Activated gamma-delta T cell treated with anti-CD3 and anti-CD28 coated beads, Interleukin-2, amount 50 U/mL, for 16 hours (primary cell): Measurements from ENCODE around the gene KLHL2.
"Not testable (repeated sequence)": the region's sequence is repeated elsewhere in the genome, so short reads cannot be mapped to it uniquely, and the experiment has no call there.

Source experiments
- DNase-seq: peaks from one replicate; pipeline ENCODE4 v3.0.0-alpha.2; 2020; ENCODE audit warnings: low read depth

Gene KLHL2

DNA sequence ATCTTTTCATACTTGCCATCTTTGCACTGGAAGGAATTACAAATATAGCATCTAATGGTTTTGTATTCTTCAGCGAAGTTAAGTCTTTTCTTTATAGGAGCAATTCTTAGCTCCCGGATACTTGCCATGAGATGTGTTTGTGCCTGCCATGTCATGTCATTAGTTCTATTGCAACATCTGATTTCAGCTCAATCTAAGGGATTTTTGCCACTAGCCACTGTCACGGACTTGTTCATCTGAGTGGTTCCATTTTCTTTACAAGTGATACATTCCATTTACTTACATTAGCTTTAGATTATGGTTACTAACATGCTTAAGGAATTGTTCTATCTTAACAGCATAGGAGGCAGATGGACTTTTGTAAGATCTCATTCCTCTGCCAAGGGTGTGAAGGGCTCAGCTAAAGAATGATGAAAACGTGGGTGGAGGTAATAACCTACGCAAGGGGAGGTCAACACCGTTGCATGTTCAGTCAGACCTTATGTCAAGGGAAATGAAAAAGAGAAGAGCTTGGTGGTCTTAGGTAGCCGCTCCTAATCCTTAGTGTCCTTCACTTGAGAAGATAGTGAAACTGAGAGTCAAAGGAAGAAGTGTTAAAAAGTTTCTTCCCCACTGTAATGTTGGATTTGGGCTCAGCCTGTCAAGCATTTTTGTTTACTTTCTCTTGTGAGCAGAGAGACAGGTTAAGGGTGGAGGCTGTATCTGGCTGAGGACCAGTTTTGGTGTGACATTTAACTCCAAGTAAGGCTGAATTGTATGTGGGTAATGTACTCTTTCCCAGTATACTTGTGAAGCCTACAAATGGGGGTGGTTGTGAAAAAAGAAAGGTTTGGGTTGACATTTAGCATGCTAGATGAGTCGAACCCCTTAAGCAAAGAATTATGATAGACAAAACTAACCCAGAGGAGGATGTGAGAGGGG is 3.6 kb upstream of the KLHL2 start:
- no peak for DNase-seq

DNA sequence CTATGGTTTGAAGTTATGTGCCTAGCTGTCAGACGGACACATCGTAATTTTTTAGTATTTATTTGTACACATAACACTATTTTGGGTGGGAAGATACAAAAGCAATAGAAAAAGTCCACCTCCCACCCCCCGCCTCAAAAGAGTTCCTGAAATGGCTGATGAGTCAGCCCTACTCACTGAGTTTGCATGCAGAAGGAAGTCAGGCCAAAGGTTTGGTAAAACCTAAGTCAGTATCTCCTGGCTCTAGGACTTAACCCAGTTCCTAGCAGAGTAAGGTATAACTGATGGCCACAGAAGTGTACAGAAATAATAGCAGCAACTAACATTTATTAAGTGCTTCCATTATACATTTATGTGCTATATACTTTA is 2.9 kb upstream of the KLHL2 start:
- no peak for DNase-seq

DNA sequence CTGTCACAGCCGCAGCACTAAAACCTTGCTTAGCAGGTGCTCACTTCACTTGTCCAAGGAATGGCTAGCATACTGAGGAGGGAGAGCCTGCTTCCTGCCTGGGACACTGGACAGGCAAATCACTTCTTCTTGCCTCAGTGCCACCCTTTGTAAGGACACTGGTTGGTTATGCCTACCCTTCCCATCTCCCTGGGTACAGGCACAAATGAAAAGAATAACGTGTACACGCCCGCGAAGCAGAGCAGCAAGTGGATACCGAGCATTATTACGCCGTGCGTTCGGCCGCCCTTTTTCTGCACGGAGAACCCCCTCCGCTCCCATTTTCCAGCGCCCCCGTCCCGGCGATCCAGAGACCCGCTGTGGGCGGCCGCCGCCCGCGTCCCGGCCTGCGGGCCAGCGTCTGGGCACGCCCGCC is 338 bp upstream of the KLHL2 start:
- no peak for DNase-seq

DNA sequence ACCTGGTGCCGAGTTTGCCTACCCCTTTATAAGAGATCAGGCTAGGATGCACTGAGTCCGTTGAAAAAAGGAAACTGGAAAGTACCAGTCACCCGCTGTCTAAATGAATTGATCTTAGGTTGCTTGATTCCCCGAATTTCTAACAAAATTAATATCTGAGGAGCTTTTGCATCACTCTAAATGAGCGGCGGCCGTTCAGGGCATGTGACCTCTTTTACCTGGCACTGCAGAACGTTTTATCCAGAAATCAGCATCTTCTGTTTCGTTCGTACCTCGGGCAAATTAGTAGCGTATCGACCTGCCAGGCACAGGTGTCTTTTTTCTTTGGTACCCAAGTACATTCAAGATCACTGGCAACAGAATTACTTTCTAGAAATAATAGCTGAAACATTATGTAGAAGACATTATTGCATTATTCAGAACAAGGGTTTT is 876 bp downstream of the KLHL2 start:
- no peak for DNase-seq

DNA sequence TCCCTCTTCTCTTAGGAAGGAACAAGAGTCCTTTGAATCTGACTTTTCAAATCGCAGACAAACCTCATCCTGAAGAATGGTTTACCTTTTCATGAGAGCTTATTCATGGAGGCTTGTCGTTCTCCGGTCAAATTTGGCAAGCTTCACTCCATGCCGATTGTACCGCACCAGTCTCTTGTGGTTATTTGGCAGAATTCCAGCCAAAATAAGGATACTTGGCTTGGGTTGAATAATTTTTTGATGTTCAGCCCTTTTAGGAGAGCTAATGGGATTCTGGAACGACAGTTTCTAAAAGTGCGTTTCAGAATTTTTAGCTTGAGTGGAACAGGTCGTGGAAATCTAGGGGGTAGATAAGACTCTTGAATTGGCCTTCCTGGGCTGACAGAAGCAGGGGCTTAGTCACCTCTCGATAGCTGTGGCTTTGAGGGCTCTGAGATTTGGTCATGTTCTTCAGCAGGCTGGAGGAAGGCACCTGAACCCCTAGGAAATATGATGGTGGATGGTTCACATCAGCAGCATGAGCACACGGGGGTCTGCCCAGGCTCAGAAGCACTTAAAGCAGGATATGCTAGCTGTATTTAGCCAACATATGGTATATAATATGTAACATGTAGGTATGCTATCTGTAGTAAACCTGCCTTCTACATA is 1.5 kb downstream of the KLHL2 start:
- DNase-seq, result no peak

DNA sequence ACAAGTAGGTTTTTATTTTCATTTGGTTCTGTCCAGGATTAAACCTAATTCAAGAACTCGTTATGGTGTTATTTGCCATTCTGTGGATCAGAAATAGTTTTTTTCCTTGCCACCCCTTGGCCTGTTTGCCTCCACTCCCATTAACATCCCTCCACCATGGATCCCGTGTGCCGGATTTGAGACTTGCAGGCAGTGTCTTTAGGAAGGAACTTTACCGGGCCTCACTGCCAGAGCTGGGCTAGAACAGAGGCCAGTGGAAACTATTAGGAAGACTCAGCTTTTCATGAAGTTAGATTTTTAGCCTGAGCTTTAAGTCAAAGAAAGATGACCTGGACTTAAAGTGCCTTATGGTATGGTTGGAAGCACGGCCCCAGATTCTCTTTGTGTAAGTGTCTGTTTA is 2.4 kb downstream of the KLHL2 start:
- DNase-seq, result no peak

DNA sequence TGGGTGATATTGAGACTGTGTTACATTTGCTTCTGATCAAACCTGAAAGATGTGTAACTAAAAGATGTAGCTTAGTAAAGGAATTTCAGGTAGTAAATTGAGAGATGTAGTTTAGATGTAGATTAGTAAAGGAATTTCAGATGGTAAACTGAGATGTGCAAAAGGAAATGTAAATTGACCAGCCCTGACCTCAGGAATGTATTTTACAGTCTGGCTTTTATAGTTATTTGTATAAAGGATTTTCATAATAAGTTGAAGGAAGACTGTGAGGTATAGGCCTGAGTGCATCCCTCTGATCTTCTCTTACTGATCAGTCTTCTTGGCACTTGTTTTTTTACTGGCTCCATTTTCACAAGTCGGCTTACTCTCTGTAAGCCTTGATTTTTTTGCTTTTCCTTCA is 3.2 kb downstream of the KLHL2 start:
- DNase-seq, result no peak

DNA sequence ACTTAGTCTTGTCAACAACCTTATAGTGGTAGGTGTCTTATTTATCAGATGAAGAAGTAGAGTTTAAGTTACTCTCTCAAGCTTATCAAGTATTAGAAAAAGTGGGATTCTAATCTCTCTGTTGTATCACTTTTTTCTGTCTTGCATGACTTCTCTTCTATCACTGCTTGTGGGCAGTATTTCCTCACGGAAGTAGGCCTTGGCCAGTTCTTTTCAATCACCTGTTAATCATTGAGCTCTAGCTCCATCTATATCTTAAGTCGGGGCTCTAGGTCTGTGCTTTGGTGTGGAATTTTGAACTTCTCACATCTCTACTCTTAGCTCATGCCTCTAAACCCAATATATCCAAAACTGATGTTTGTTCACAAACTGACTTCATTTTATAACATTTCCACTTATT is 5.3 kb downstream of the KLHL2 start:
- DNase-seq, result not testable (repeated sequence)

DNA sequence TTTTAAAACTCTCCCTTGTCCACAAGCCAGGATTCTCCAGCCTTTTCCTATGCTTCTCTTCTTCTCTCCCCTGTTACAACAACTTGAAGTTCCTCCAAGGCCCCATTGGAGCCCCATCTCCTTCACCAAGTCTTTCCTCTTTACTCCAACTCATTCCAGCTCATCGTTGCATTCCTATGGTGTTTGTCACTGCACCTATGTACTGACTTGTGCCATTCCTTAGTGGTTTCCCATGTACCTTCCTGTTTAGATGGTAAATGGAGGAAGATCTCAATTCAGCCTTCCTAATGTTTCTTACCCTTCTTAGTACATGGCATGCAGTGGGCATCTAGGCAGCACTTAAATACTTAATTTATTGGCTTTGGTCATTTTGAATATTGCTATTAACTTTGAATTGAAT is 6.0 kb downstream of the KLHL2 start:
- DNase-seq, result not testable (repeated sequence)

DNA sequence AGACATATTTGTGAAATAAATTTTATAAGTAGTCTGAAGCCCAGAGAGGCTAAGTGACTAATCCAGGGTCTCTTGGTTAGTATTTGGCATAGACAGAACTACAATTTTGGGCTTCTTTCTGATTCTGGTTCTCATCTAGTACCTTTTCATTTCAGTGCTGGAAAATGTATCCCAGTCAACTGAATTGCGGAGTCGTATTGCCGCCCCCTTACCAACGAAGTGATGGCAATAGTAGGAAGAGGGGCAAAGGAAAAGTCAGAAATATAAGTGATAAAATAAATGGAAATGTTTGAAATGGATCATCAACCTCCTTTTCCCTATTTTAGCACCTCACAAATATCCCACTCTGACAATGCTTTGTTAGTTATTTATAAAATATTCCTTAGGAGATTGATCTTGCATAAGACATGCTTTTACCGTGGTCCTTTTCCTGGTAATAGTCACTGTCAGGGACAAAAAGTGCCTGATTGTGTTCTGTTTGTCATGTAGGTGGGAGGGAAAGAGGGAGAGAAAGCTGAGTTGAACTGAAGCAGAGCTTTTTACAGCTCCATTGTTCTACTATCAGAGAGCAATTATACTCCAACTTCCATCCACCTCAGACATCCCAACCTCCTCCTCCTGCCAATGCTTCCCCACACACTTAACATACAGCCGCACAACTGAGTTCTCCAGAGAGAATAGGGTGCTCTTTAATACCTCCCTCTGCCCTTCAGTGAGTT is 6.8 kb downstream of the KLHL2 start:
- not testable (repeated sequence) for DNase-seq

DNA sequence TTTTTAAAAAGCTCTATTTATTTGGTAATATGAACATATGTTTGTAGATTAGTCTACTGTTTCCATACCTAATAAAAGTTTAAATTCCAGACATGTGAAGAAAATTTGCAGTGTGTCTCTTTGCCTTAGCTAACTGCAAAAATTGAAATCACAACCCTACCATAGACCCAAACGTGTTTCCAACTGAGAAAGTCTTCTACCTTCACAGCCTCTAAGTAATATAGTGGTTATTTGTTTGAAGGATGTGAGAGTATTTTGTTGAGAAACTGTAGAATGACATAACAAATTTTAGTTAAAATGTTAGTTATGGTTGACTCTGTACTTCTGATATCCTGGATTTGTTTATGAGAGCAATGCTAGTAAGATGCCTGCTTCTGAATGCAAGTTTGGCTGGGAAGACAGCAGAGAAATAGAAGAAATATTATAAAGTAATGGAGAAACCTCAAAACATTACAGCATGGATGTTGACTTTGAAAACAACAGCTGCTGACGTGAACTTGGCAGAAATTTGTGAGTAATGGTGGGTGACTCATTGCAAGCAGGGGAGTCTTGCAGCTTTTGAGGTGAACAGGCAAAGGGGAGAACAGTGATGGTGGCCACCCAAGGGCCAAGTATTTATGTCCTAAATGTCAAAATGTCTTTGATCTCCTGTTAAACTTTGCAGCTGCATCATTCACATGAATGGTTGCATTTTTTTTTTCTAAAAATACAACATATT is 7.8 kb downstream of the KLHL2 start:
- not testable (repeated sequence) for DNase-seq

DNA sequence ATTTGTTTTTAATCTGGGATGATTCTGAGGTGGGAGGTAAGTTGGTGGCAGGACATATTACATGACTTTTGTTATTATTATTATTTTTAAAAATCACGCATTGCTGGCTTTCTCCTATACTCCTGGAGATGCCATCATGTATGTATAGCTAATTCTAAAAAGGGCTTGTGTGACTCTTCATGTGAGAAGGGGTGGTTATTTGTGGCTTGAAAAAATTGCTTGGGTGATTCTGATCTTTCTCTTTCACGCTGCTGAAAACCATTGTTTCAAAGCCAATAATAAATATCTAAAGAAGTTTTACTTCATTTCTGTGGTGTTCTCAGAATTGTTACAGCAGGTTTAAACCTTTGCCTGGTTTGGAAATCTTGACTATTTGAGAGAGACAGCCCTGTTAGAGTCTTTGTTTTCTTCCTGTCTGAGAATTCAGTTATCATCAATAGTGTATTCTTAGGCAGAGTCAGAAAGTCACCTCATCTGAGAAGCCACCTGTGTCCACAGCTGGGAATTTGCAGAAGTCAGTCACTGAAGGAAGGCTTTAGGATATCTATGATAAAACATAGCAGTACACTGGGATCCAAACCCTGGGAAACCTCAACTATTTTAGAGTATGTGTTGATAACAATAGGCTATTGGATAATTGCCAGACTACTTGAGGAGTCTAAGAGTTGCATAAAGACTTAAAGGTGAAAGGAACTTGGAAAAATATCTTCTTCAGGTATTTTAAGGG is 8.6 kb downstream of the KLHL2 start:
- not testable (repeated sequence) for DNase-seq

DNA sequence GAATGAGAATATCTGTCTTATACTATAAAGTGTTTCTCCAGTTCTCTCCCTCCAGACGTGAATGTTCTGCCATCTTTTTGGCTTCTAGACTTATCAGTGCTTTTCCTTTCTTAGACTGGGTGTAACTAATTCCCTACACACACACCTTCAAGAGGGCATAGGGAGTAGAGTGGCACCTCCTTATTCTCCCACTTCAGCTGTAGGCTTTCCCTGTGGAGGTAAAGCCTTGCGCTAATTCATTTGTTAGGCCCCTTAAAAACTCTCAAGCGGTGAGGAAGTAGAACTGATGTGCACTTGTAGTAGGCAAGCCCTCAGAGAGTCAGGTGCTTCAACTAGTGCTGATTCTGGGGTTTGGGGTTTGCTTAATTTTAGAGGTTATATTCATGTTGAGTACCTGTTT is 10.0 kb downstream of the KLHL2 start:
- DNase-seq, result no peak

DNA sequence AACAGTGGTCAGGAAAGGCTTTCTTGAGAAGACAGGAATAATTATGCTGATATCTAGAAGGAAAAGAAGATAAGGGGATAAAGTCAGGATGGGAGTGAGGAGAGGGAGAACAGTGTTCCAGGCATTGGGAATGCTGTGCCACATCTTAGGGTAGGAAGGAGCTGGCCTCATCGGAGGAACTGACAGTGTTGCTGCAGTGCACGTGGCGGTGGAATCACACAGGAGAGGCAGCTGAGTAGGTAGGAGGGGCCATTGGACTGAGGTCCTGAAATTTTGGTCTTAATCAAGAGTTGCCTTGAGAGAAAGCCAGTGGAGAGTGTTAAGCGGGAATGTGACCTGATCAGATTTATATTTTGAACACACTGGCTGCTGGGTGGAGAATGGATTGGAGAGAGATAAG is 13.9 kb downstream of the KLHL2 start:
- DNase-seq, result not testable (repeated sequence)

DNA sequence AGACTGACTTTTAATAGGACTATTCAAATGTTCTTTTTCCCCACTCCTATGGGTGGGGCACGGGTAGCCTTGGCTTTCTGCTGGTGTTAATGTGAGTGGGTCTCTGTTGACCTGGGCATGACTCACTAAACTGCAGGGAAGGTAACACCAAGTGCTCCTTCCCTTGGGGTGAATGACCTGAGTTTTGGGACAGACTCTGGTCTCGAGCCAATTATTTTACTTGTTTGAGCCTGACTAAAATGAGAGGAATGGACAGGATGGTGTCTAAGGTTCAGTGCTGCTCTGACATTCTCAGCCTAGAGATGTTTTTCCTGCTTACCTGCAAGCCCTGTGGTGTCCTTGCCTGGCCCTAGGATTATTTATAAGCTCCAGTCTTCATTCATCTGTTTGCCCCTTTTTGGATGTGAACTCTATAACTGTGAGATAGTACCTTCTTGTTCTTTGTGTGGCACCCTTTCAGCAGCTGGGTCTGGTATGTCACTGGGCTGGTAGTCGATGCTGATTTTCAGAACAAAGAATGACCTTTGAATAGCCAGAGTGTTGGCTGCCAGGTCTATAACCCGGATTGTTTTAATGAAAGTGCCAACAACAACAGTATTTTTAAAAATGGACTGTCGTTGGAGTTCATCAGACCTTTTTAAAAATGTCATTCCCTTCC is 14.8 kb downstream of the KLHL2 start:
- not testable (repeated sequence) for DNase-seq

DNA sequence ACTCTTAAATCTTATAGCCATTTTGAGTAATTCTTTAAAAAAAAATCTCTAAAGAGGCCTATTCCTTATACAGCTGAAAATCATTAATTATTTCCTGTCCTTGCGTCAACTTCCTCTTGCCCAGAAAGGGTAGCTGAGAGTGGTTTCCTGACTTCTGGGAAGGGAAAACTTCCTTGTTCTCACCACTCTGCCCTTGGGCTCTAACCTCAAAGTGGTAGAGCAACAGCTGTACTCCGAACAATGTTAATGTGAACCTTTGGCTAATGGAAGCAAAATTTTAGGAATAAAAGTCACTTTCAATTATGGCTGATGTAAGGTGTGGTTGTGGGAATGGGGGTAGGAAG is 15.3 kb downstream of the KLHL2 start:
- DNase-seq, result no peak

DNA sequence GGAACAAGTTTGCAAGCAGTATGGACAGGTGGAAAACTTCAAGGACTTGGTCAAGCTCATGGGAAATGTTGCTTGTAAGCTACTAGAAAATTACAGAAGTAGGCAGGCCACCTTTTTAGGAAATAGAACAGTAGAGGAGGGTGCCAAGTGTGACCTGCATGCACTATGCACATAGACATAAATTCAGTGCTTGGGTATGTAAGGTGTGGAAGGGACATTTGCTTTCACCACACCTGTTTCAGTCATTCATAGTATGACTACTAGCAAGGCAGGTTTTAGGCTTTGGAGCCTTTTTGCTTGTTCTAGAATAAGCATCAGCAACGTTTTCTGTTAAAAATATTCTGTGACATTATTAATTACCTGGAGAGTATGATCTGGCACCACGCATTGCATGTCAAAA is 20.0 kb downstream of the KLHL2 start:
- not testable (repeated sequence) for DNase-seq

DNA sequence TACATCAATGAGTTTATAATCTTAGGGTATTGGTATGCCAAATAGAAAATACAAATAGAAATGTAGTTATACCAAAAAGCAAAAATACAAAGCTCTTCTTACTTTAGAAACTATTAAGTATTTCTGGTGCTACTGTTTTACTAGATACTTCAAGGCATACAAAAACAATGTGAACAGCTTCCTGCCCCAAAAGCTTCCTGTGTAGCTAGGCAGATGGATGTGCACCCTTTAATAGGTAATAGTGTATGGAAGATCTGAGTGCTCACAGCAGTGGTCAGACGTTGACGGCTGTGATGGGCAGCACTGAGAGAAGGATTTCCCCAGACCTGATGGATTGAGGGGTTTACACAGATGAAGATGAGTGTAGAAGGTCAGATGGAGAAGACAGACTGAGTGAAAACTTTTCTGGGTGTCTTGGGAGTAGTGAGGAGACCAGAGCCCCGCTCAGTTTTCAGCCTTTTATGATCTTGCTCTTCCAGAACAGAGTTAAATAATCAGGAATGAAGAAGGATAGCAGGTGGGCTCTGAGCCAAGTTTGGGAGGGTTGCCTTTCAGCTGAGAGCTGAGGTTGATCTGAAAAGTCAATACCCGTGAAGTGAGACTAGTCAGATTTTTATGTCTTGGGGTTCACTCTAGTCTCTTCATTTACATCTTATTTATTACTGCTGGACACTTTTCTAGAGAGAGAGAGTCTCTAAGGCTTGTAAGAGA is 22.3 kb downstream of the KLHL2 start:
- DNase-seq, result not testable (repeated sequence)

DNA sequence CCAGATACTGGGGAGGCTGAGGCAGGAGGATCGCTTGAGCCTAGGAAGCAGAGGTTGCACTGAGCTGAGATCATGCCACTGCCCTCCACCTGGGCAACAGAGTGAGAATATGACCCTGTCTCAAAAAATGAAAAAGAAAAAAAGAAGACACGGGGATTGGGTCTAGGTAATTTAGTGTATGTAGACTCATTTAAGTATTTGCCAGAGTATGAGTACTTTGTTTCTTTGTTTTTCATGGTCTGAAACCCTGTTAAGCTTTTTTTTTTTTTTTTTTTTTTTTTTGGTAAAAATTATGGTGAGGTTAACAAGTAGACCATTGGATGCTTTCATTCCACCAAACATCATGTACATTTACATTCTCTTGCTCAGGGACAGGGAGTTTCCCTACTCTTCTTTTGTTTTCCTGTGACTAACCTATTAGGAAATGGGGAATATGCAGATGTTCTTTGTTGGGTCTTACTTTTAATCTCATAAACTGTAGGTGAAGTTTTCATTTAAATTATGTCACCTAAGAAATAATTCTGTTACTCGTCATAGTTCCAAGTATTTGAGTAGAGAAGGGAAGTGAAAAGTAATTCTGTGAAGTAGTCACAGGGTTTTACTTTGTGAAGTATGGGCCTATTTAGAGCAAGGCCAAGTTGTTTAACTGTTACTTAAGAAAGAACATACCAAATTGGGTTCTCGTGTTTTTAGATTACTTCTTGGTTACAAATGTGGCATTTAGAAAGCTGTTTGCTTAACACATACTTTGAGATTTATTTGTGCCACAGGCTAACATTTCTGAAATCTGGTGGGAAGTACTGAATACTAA is 25.5 kb downstream of the KLHL2 start:
- not testable (repeated sequence) for DNase-seq
